ENCODE data around the gene MADD. TPM values are rescaled to one million over a fixed set of nuclear protein-coding genes. Genes with fewer than 3 reads are reported as not detected.
A peak's percentile ranks its signal among the peaks of the same experiment; 100 is the strongest.

The MADD gene
- total and polyA plus RNA-seq, 2 donors (not counting 1 experiment from before 2014, with no cell fraction given): 56.8 to 108 TPM

DNA sequence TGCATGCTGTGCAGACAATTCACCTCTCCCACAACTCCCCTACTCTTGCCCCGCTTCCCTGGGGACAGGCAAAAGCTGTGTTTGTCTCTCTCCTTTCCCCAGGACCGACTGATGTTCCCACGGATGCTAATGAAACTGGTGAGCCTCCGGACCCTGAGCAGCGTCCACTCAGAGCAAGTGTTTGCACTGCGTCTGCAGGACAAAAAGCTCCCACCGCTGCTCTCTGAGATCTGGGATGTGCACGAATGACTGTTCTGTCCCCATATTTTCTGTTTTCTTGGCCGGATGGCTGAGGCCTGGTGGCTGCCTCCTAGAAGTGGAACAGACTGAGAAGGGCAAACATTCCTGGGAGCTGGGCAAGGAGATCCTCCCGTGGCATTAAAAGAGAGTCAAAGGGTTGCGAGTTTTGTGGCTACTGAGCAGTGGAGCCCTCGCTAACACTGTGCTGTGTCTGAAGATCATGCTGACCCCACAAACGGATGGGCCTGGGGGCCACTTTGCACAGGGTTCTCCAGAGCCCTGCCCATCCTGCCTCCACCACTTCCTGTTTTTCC, 1.4 kb upstream of the MADD start:
- Histone ChIP-seq H3K4me1 (ENCODE audit: control insufficient read depth in 2 of 2, insufficient read depth in 2 of 2, low read length in 2 of 2) (peaks cover 47 to 48% of the 10 kb centered on the region in 2 donors), H3K4me3 (ENCODE audit: control extremely low read depth in 1 of 5, extremely low read depth in 1 of 5, insufficient read depth in 1 of 5, low read depth in 2 of 5, low read length in 4 of 5) (peak overlapping the region; percentile 58 to 89 (median 84)), H3K27ac (ENCODE audit: low read length in 2 of 2) (peak overlapping the region; percentile 90 to 92), H2AFZ (ENCODE audit: insufficient read depth, low read depth, low read length, poor library complexity, severe bottlenecking) (peak overlapping the region; percentile 96), H3K4me2 (replicated peaks; ENCODE audit: low read depth, low read length, poor library complexity, severe bottlenecking) (peak overlapping the region; percentile 94), H3K27me3 (replicated peaks in 1 of 4; ENCODE audit: control extremely low read depth in 1 of 4, control insufficient read depth in 3 of 4, insufficient read depth in 4 of 4, low read length in 3 of 4) (no peaks in the 10 kb centered on the region), H3K36me3 (replicated peaks in 1 of 2; ENCODE audit: control extremely low read depth in 1 of 2, control insufficient read depth in 1 of 2, extremely low read depth in 1 of 2, insufficient read depth in 2 of 2, low read length in 1 of 2) (peaks cover 0 to under 1% of the 10 kb centered on the region in 2 experiments), H3K9ac (ENCODE audit: low read length) (peak overlapping the region; percentile 81), H3K79me2 (ENCODE audit: control insufficient read depth, insufficient read depth, low read length) (peaks cover 33% of the 10 kb centered on the region), H4K20me1 (ENCODE audit: control insufficient read depth, insufficient read depth, low read length, poor library complexity, severe bottlenecking) (peaks cover 27% of the 10 kb centered on the region), H3K9me3 (ENCODE audit: control extremely low read depth in 1 of 3, control insufficient read depth in 2 of 3, insufficient read depth in 1 of 3, low read length in 2 of 3) (no peaks in the 10 kb centered on the region)
- no peaks in the 10 kb centered on the region for H3K9me3 Mint-ChIP-seq (ENCODE audit: insufficient read depth)
- no peak for ATAC-seq (ENCODE audit: low read depth)
- 41% methylated on average over 13 of the region's 13 CpGs for WGBS (ENCODE audit: insufficient coverage)
- intact Hi-C loops (cut with micrococcal nuclease): loop anchor here (1.0 to 5.0 kb wide), 10 partner anchors 20 to 568 kb away; partner anchors contain the start of genes ACP2, ARHGAP1, CKAP5 and DDB2
- peak; percentile 21 for DNase-seq
- no peak for TF ChIP-seq EZH2 (IDR thresholded peaks at IDR 0.05; ENCODE audit: borderline replicate concordance, insufficient read depth, low read depth, low read length, poor library complexity, severe bottlenecking)
- no peak for TF ChIP-seq CTCF (IDR thresholded peaks at IDR 0.05)
- peak overlapping the region; percentile 94 for H3K27ac Mint-ChIP-seq
- ChIA-PET POLR2A (interaction anchor here (0.9 to 1.9 kb wide), 2 partner anchors 20 to 53 kb away, joined by 3 to 8 read pairs; partner anchors contain the start of genes ACP2 and DDB2), CTCF (interaction anchor here (0.6 kb wide), 1 partner anchor 9 kb away, joined by 3 read pairs; no protein-coding TSS in a partner anchor)
- H3K4me3 Mint-ChIP-seq: peak overlapping the region; percentile 89
- H3K27me3 Mint-ChIP-seq: no peaks in the 10 kb centered on the region
- peaks cover 51% of the 10 kb centered on the region for H3K4me1 Mint-ChIP-seq

Data from B cell (primary cell).